Thoracic aorta (tissue), 2 donors: ENCODE data around the gene NDUFAF3. TPM values are rescaled to one million over a fixed set of nuclear protein-coding genes. Genes with fewer than 3 reads are reported as not detected.

Experiments used
- ATAC-seq: fragments of 150-250 bp; one replicate; pipeline ENCODE4 v1.8.0; 2017; ENCODE audit warnings: low read depth; ENCODE audit not compliant: insufficient number of reproducible peaks, low FRiP score
- DNase-seq: peaks from one replicate; pipeline ENCODE4 v3.0.0-alpha.2; 2020; ENCODE audit warnings: low spot score
- H3K27ac ChIP-seq, 2 donors: fragments of 200-600 bp; sonication (generic); 1 replicate in 1 of 2; 2 replicates in 1 of 2; pipeline ENCODE4 v1.5.1; 2016; ENCODE audit warnings: mild to moderate bottlenecking in 2 of 2, moderate library complexity in 2 of 2
- H3K27me3 ChIP-seq: fragments of 200-600 bp; sonication (generic); replicated peaks from 2 replicates; pipeline ENCODE4 v1.6.0; 2016; ENCODE audit warnings: mild to moderate bottlenecking; ENCODE audit not compliant: insufficient read depth
- H3K36me3 ChIP-seq: fragments of 200-600 bp; sonication (generic); one replicate; pipeline ENCODE4 v1.5.1; 2016
- H3K4me1 ChIP-seq, 2 donors: fragments of 200-600 bp; sonication (generic); 1 replicate in 1 of 2; 2 replicates in 1 of 2; pipeline versions ENCODE4 v1.5.1 to v1.6.0; 2016; ENCODE audit warnings: low read depth in 2 of 2, mild to moderate bottlenecking in 1 of 2; ENCODE audit not compliant: control insufficient read depth in 1 of 2
- H3K4me3 ChIP-seq: fragments of 200-600 bp; sonication (generic); 2 replicates; pipeline ENCODE4 v1.5.1; 2016; ENCODE audit warnings: mild to moderate bottlenecking
- H3K9me3 ChIP-seq: fragments of 200-600 bp; sonication (generic); 2 replicates; pipeline ENCODE4 v1.5.1; 2016
- CTCF ChIP-seq: fragments of 200-600 bp; sonication (generic); IDR thresholded peaks from one replicate; pipeline ENCODE4 v1.5.1; 2019; ENCODE audit warnings: antibody characterized with exemption
- total RNA-seq, 2 donors: library from RNA; depleted of rRNA; stranded (reverse); fragments of >200 nt; gene quantifications; one replicate each; pipeline versions ENCODE4 v1.1.0 to v1.2.3, GENCODE V29; 2016

Gene NDUFAF3
- total RNA-seq, 2 donors from 2014 or later: 65.7 to 164 TPM

GRCh38 chr3:48982686-48983085 is 39.2 kb upstream of the NDUFAF3 start:
- no peak for DNase-seq
- TF ChIP-seq CTCF: no peak
- Histone ChIP-seq H3K9me3 (no peaks in the 10 kb centered on the region), H3K4me3 (no peak overlapping the region), H3K27ac (no peak overlapping the region), H3K27me3 (no peaks in the 10 kb centered on the region), H3K36me3 (peaks cover 66% of the 10 kb centered on the region), H3K4me1 (no peaks in the 10 kb centered on the region)
- no peak for ATAC-seq

GRCh38 chr3:48983096-48983495 is 38.8 kb upstream of the NDUFAF3 start:
- no peaks in the 10 kb centered on the region for H3K9me3 ChIP-seq
- DNase-seq (no peak), ATAC-seq (no peak)
- TF ChIP-seq CTCF: no peak
- H3K4me3 ChIP-seq: no peak overlapping the region
- no peaks in the 10 kb centered on the region for H3K27me3 ChIP-seq
- no peak overlapping the region for H3K27ac ChIP-seq
- peaks cover 0 to 4% of the 10 kb centered on the region in 2 donors for H3K4me1 ChIP-seq
- peaks cover 62% of the 10 kb centered on the region for H3K36me3 ChIP-seq

GRCh38 chr3:48984663-48985062 is 37.3 kb upstream of the NDUFAF3 start:
- peaks cover 0 to 16% of the 10 kb centered on the region in 2 donors for H3K4me1 ChIP-seq
- no peak overlapping the region for H3K4me3 ChIP-seq
- no peaks in the 10 kb centered on the region for H3K27me3 ChIP-seq
- no peak for TF ChIP-seq CTCF
- no peak for ATAC-seq
- H3K36me3 ChIP-seq: peaks cover 49% of the 10 kb centered on the region
- no peak for DNase-seq
- H3K9me3 ChIP-seq: no peaks in the 10 kb centered on the region
- no peak overlapping the region for H3K27ac ChIP-seq

GRCh38 chr3:48985831-48986376 is 36.0 kb upstream of the NDUFAF3 start:
- ATAC-seq (no peak), DNase-seq (no peak)
- H3K27me3 ChIP-seq: no peaks in the 10 kb centered on the region
- H3K27ac ChIP-seq: no peak overlapping the region
- H3K36me3 ChIP-seq: peaks cover 38% of the 10 kb centered on the region
- no peak overlapping the region for H3K4me3 ChIP-seq
- TF ChIP-seq CTCF: no peak
- peaks cover 0 to 18% of the 10 kb centered on the region in 2 donors for H3K4me1 ChIP-seq
- no peaks in the 10 kb centered on the region for H3K9me3 ChIP-seq

- Histone ChIP-seq H3K27me3 (no peaks in the 10 kb centered on the region), H3K36me3 (peaks cover 11% of the 10 kb centered on the region), H3K27ac (peak overlapping the region; percentile 93 to 95), H3K9me3 (no peaks in the 10 kb centered on the region), H3K4me1 (peaks cover 9 to 32% of the 10 kb centered on the region in 2 donors), H3K4me3 (peak overlapping the region; percentile 88)
- TF ChIP-seq CTCF: no peak
- DNase-seq (no peak), ATAC-seq (no peak)
Observed at GRCh38 chr3:48989126-48989795, 32.7 kb upstream of the NDUFAF3 start.
